HCT116 (cell line): ENCODE measurements around the gene DZIP1L.

Experiments used
- CBX3 ChIP-seq: IDR thresholded peaks from 2 replicates; pipeline ENCODE4 v1.6.1; 2012; ENCODE audit warnings: low read depth
- CEBPB ChIP-seq: IDR thresholded peaks from 2 replicates; pipeline ENCODE4 v1.6.1; 2012; ENCODE audit warnings: low read depth
- EZH2 ChIP-seq: fragments of 200-600 bp; sonication (generic); IDR thresholded peaks from 2 replicates; pipeline ENCODE4 v1.6.1; 2017; ENCODE audit warnings: antibody characterized with exemption, mixed run types
- JUND ChIP-seq: IDR thresholded peaks from 2 replicates; pipeline ENCODE4 v1.6.1; 2012
- POLR2A ChIP-seq: IDR thresholded peaks from 2 replicates; pipeline ENCODE4 v1.7.0; 2011; ENCODE audit warnings: borderline replicate concordance; ENCODE audit not compliant: insufficient read depth, insufficient read length; ENCODE audit errors: extremely low read depth
- POLR2AphosphoS5 ChIP-seq: IDR thresholded peaks from 2 replicates; pipeline ENCODE4 v1.6.1; 2011; ENCODE audit warnings: mild to moderate bottlenecking, low read depth, low read length, moderate library complexity
- RAD21 ChIP-seq: IDR thresholded peaks from 2 replicates; pipeline ENCODE4 v1.6.1; 2012; ENCODE audit warnings: low read depth, mild to moderate bottlenecking
- SP1 ChIP-seq: IDR thresholded peaks from 2 replicates; pipeline ENCODE4 v1.6.1; 2012; ENCODE audit warnings: low read depth
- TCF7L2 ChIP-seq: IDR thresholded peaks from 2 replicates; pipeline ENCODE4 v1.7.0; 2011; ENCODE audit warnings: borderline replicate concordance, inconsistent platforms; ENCODE audit not compliant: insufficient read depth, insufficient read length; ENCODE audit errors: extremely low read depth
- YY1 ChIP-seq: IDR thresholded peaks from 2 replicates; pipeline ENCODE4 v1.6.1; 2011; ENCODE audit warnings: low read length, low read depth, moderate library complexity, mild to moderate bottlenecking; ENCODE audit not compliant: insufficient replicate concordance; ENCODE audit errors: extremely low read depth
- ZNF274 ChIP-seq: fragments of 200-500 bp; sonication (Bioruptor generic); IDR thresholded peaks from 2 replicates; pipeline ENCODE4 v1.6.1; 2014; ENCODE audit warnings: mild to moderate bottlenecking, low read depth, low read length, inconsistent platforms
- TF ChIP-seq, protein P1 (sequence below), 3 experiments: fragments of 200-600 bp in 1 of 3; sonication (generic) in 1 of 3; IDR thresholded peaks in 2 of 3; conservative IDR thresholded peaks in 1 of 3; 2 replicates each; pipeline ENCODE4 v1.5.1; 2012 to 2017; ENCODE audit warnings: low read depth in 2 of 3, low read length in 2 of 3, antibody characterized with exemption in 1 of 3, borderline replicate concordance in 1 of 3, control low read depth in 1 of 3, mild to moderate bottlenecking in 1 of 3, mixed read lengths in 1 of 3, mixed run types in 1 of 3, moderate library complexity in 1 of 3; ENCODE audit not compliant: insufficient read depth in 1 of 3
- TF ChIP-seq, protein P2 (sequence below): IDR thresholded peaks from 2 replicates; pipeline ENCODE4 v1.6.1; 2012; ENCODE audit warnings: low read depth
- TF ChIP-seq, protein P3 (sequence below): IDR thresholded peaks from 2 replicates; pipeline ENCODE4 v1.6.1; 2012

- TF ChIP-seq POLR2A (no peak), EZH2 (no peak), JUND (no peak), TCF7L2 (no peak), RAD21 (no peak), SP1 (no peak), ZNF274 (no peak), CEBPB (no peak), YY1 (no peak), CBX3 (no peak), POLR2AphosphoS5 (no peak)
- TF ChIP-seq, protein P1, sequence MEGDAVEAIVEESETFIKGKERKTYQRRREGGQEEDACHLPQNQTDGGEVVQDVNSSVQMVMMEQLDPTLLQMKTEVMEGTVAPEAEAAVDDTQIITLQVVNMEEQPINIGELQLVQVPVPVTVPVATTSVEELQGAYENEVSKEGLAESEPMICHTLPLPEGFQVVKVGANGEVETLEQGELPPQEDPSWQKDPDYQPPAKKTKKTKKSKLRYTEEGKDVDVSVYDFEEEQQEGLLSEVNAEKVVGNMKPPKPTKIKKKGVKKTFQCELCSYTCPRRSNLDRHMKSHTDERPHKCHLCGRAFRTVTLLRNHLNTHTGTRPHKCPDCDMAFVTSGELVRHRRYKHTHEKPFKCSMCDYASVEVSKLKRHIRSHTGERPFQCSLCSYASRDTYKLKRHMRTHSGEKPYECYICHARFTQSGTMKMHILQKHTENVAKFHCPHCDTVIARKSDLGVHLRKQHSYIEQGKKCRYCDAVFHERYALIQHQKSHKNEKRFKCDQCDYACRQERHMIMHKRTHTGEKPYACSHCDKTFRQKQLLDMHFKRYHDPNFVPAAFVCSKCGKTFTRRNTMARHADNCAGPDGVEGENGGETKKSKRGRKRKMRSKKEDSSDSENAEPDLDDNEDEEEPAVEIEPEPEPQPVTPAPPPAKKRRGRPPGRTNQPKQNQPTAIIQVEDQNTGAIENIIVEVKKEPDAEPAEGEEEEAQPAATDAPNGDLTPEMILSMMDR (IDR thresholded peaks at IDR 0.05 in 2 of 3, conservative IDR thresholded peaks at IDR 0.05 in 1 of 3; ENCODE audit: borderline replicate concordance in 1 of 3, insufficient read depth in 1 of 3, low read depth in 2 of 3, low read length in 2 of 3), result no peak
- TF ChIP-seq, protein P2, sequence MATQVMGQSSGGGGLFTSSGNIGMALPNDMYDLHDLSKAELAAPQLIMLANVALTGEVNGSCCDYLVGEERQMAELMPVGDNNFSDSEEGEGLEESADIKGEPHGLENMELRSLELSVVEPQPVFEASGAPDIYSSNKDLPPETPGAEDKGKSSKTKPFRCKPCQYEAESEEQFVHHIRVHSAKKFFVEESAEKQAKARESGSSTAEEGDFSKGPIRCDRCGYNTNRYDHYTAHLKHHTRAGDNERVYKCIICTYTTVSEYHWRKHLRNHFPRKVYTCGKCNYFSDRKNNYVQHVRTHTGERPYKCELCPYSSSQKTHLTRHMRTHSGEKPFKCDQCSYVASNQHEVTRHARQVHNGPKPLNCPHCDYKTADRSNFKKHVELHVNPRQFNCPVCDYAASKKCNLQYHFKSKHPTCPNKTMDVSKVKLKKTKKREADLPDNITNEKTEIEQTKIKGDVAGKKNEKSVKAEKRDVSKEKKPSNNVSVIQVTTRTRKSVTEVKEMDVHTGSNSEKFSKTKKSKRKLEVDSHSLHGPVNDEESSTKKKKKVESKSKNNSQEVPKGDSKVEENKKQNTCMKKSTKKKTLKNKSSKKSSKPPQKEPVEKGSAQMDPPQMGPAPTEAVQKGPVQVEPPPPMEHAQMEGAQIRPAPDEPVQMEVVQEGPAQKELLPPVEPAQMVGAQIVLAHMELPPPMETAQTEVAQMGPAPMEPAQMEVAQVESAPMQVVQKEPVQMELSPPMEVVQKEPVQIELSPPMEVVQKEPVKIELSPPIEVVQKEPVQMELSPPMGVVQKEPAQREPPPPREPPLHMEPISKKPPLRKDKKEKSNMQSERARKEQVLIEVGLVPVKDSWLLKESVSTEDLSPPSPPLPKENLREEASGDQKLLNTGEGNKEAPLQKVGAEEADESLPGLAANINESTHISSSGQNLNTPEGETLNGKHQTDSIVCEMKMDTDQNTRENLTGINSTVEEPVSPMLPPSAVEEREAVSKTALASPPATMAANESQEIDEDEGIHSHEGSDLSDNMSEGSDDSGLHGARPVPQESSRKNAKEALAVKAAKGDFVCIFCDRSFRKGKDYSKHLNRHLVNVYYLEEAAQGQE, result no peak
- TF ChIP-seq, protein P3, sequence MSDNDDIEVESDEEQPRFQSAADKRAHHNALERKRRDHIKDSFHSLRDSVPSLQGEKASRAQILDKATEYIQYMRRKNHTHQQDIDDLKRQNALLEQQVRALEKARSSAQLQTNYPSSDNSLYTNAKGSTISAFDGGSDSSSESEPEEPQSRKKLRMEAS, result no peak
These were observed 25.5 kb upstream of the DZIP1L start for GRCh38 chr3:138140940-138141339.
